Cardiac fibroblast (primary cell): ENCODE measurements around the gene SLAMF6.
"Not testable (repeated sequence)": the region's sequence is repeated elsewhere in the genome, so short reads cannot be mapped to it uniquely, and the experiment has no call there.

Source experiments
- DNase-seq, 2 donors: peaks; one replicate each; pipeline versions ENCODE4 v3.0.0 to v3.0.0-alpha.2; 2010; ENCODE audit warnings: low read depth in 2 of 2
- H3K4me3 ChIP-seq, 2 donors: replicated peaks in 1 of 2; 1 replicate in 1 of 2; 2 replicates in 1 of 2; pipeline ENCODE4 v1.5.1; 2011; ENCODE audit warnings: low read depth in 2 of 2, low read length in 2 of 2, mild to moderate bottlenecking in 2 of 2, moderate library complexity in 1 of 2
- CTCF ChIP-seq: IDR thresholded peaks from one replicate; pipeline ENCODE4 v1.5.1; 2011; ENCODE audit warnings: low read depth, mild to moderate bottlenecking, low read length, inconsistent platforms

The SLAMF6 gene

GRCh38 chr1:160488347-160489058 is 34.6 kb downstream of the SLAMF6 start:
- no peak for TF ChIP-seq CTCF
- no peak for DNase-seq
- H3K4me3 ChIP-seq: no peak overlapping the region

DNA sequence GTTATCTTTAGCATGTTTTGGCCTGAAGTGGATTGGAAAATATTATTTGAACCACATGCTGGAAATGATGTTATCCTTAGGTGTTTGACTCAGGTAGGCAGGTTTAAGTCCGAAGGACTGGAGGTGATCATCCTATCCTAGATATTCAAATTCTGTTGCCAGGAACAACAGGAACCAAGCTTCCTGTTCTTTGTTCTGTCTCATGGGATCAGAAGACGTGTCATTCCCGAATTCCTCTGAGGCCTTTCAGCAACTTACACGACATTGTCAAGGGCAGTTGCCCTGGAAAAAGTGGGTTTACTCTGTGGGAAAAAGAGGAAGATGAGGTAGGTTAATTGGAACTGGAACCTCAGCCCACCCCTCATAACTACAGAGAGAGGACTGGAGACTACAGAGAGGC is 36.6 kb downstream of the SLAMF6 start:
- DNase-seq: no peak
- no peak overlapping the region for H3K4me3 ChIP-seq
- TF ChIP-seq CTCF: no peak

GRCh38 chr1:160483505-160484185 is 39.4 kb downstream of the SLAMF6 start:
- H3K4me3 ChIP-seq: no peak overlapping the region
- DNase-seq: no peak
- no peak for TF ChIP-seq CTCF

- no peak for DNase-seq
- no peak overlapping the region for H3K4me3 ChIP-seq
Measured at GRCh38 chr1:160481979-160482596, 41.0 kb downstream of the SLAMF6 start.

GRCh38 chr1:160480781-160481180 is 42.3 kb downstream of the SLAMF6 start:
- DNase-seq, H3K4me3 ChIP-seq: not testable (repeated sequence)

More at GRCh38 chr1:160481979-160482596, 41.0 kb downstream of the SLAMF6 start:
- TF ChIP-seq CTCF: no peak

DNA sequence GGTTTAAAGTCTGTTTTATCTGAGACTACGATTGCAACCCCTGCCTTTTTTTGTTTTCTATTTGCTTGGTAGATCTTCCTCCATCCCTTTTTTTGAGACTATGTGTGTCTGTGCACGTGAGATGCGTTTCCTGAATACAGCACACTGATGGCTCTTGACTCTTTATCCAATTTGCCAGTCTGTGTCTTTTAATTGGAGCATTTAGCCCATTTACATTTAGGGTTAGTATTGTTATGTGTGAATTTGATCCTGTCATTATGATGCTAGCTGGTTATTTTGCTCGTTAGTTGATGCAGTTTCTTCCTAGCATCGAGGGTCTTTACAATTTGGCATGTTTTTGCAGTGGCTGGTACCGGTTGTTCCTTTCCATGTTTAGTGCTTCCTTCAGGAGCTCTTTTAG is 44.0 kb downstream of the SLAMF6 start:
- not testable (repeated sequence) for H3K4me3 ChIP-seq, DNase-seq

DNA sequence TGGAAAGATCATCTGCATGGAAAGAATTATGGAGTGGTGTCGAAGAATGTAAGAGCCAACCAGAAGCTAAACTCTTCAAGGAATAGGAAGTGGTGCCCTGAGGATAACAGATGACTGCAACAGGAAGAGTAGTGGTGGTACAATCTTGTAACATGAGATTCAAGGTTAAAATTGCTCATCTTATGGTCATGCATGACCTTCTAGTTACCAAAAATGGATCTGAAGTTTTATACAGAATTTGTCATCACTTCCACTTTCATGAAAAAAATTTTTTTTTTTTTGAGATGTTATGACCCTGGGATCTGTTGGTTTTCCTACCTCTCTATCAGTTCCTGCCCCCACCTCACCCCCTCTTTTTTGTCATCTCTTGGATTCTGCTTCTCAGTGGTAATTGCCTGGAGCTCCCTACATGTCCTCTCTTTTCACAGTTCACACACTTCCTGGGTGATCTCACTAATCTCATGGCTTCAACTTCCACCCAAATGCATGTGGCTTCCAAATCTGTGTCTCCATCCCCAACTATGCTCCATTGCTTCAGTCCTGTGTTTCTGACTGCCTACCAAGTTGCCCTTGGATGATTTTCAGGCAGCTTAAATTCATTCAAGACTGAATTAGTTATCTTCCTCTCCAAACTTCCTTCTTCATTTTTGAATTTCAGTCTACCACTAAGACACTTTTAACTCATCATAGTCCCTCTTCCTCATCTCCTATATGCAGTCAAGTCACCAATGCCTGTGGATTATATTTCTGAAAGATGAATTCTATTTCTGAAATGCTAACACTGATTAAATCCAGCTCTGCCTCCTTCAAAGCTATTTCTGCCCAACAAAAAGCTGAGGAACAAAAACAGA is 48.4 kb downstream of the SLAMF6 start:
- TF ChIP-seq CTCF: no peak
- DNase-seq: no peak
- H3K4me3 ChIP-seq: no peak overlapping the region
